ENCODE data around the gene BCL6. TPM values are rescaled to one million over a fixed set of nuclear protein-coding genes. Genes with fewer than 3 reads are reported as not detected.
"Not testable (repeated sequence)": the region's sequence is repeated elsewhere in the genome, so short reads cannot be mapped to it uniquely, and the experiment has no call there.

The BCL6 gene
- total and polyA plus RNA-seq, 2 donors (not counting 3 experiments of a cell fraction or from before 2014, with no cell fraction given), result 6.9 to 12.1 TPM

- Histone ChIP-seq H3K4me3 (replicated peaks in 1 of 3; ENCODE audit: insufficient read depth in 1 of 3, low read depth in 1 of 3, low read length in 3 of 3) (no peak overlapping the region), H3K27me3 (ENCODE audit: control insufficient read depth in 2 of 2, insufficient read depth in 2 of 2, low read length in 2 of 2) (peaks cover 0 to 3% of the 10 kb centered on the region in 2 experiments), H2AFZ (ENCODE audit: low read depth, low read length) (no peak overlapping the region), H3K36me3 (ENCODE audit: control insufficient read depth in 2 of 2, extremely low read depth in 1 of 2, insufficient read depth in 2 of 2, low read length in 2 of 2) (no peaks in the 10 kb centered on the region), H4K20me1 (replicated peaks; ENCODE audit: control insufficient read depth, extremely low read depth, insufficient read depth, low read length) (no peaks in the 10 kb centered on the region), H3K27ac (ENCODE audit: insufficient read depth, low read depth, low read length) (no peak overlapping the region), H3K4me1 (ENCODE audit: control insufficient read depth, extremely low read depth, insufficient read depth, low read length) (no peaks in the 10 kb centered on the region), H3K79me2 (ENCODE audit: control insufficient read depth, insufficient read depth, low read length) (no peaks in the 10 kb centered on the region), H3K9me1 (replicated peaks; ENCODE audit: control insufficient read depth, extremely low read depth, insufficient read depth, low read length) (no peaks in the 10 kb centered on the region), H3K4me2 (ENCODE audit: insufficient read depth, low read length) (no peak overlapping the region), H3K9me3 (replicated peaks; ENCODE audit: control insufficient read depth, insufficient read depth, low read length) (no peaks in the 10 kb centered on the region), H3K9ac (replicated peaks; ENCODE audit: extremely low read depth, insufficient read depth, low read length) (no peak overlapping the region)
- ChIA-PET CTCF (interaction anchor here (0.7 to 6.7 kb wide), 2 partner anchors 363 to 464 kb away, joined by 3 to 486 read pairs; no protein-coding TSS in a partner anchor), POLR2A (no interaction called here)
- FAIRE-seq (no peak), DNase-seq (ENCODE audit: low read depth, low spot score) (no peak)
- dilution Hi-C loops (cut with MboI; ENCODE audit: extremely low pct_ligation_motif_present, low sequenced_read_pairs), result loop anchor here (25.0 kb wide), 1 partner anchor 372 kb away; no protein-coding TSS in a partner anchor
- no TSS peak for BruUV-seq (replicated peaks)
- intact Hi-C loops (cut with micrococcal nuclease), result no loop called here
- TF ChIP-seq EZH2 (IDR thresholded peaks at IDR 0.05; ENCODE audit: borderline replicate concordance, low read depth, low read length, severe bottlenecking), result no peak
- TF ChIP-seq, protein P1, sequence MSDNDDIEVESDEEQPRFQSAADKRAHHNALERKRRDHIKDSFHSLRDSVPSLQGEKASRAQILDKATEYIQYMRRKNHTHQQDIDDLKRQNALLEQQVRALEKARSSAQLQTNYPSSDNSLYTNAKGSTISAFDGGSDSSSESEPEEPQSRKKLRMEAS (IDR thresholded peaks at IDR 0.05; ENCODE audit: insufficient read depth, insufficient read length), result no peak
- no peak for TF ChIP-seq GATA2 (IDR thresholded peaks at IDR 0.05; ENCODE audit: insufficient read depth, insufficient read length, low read depth, low read length)
- TF ChIP-seq POLR2AphosphoS5 (IDR thresholded peaks at IDR 0.05; ENCODE audit: insufficient read depth, low read depth, low read length), result no peak
- TF ChIP-seq, protein P2, sequence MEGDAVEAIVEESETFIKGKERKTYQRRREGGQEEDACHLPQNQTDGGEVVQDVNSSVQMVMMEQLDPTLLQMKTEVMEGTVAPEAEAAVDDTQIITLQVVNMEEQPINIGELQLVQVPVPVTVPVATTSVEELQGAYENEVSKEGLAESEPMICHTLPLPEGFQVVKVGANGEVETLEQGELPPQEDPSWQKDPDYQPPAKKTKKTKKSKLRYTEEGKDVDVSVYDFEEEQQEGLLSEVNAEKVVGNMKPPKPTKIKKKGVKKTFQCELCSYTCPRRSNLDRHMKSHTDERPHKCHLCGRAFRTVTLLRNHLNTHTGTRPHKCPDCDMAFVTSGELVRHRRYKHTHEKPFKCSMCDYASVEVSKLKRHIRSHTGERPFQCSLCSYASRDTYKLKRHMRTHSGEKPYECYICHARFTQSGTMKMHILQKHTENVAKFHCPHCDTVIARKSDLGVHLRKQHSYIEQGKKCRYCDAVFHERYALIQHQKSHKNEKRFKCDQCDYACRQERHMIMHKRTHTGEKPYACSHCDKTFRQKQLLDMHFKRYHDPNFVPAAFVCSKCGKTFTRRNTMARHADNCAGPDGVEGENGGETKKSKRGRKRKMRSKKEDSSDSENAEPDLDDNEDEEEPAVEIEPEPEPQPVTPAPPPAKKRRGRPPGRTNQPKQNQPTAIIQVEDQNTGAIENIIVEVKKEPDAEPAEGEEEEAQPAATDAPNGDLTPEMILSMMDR (IDR thresholded peaks at IDR 0.05; ENCODE audit: extremely low read depth in 1 of 2, insufficient read depth in 1 of 2, low read depth in 1 of 2, low read length in 2 of 2), result no peak
- no peak for TF ChIP-seq FOS (IDR thresholded peaks at IDR 0.05; ENCODE audit: borderline replicate concordance, insufficient read depth, low read length)
- no peak for TF ChIP-seq MYC (IDR thresholded peaks at IDR 0.05; ENCODE audit: low read depth, low read length)
- no peak for TF ChIP-seq JUN (IDR thresholded peaks at IDR 0.05; ENCODE audit: borderline replicate concordance, insufficient read depth, insufficient read length, low read depth)
- no peak for TF ChIP-seq POLR2A (IDR thresholded peaks at IDR 0.05; ENCODE audit: low read depth, low read length)
Observed at GRCh38 chr3:187684444-187684843, 60.8 kb downstream of the BCL6 start.

DNA sequence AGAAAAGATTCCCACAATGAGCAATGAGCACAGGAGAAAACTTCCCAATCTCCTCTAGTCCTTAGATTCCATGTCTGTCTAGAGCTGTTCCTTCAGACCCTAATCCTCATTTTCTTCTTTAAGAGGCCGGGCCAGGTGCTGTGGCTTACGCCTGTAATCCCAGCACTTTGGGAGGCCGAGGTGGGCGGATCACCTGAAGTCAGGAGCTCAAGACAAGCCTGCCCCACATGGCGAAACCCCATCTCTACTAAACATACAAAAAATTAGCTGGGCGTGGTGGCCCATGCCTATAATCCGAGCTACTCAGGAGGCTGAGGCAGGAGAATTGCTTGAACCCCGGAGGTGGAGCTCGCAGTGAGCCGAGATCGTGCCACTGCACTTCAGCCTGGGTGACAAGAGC is 63.5 kb downstream of the BCL6 start:
- H3K9ac ChIP-seq (replicated peaks; ENCODE audit: extremely low read depth, insufficient read depth, low read length); BruUV-seq (replicated peaks); H3K9me1 ChIP-seq (replicated peaks; ENCODE audit: control insufficient read depth, extremely low read depth, insufficient read depth, low read length); H3K79me2 ChIP-seq (ENCODE audit: control insufficient read depth, insufficient read depth, low read length); H3K27me3 ChIP-seq (ENCODE audit: control insufficient read depth in 2 of 2, insufficient read depth in 2 of 2, low read length in 2 of 2); H3K4me3 ChIP-seq (replicated peaks in 1 of 3; ENCODE audit: insufficient read depth in 1 of 3, low read depth in 1 of 3, low read length in 3 of 3); FAIRE-seq; H3K27ac ChIP-seq (ENCODE audit: insufficient read depth, low read depth, low read length); H3K9me3 ChIP-seq (replicated peaks; ENCODE audit: control insufficient read depth, insufficient read depth, low read length); intact Hi-C loops (cut with micrococcal nuclease); H2AFZ ChIP-seq (ENCODE audit: low read depth, low read length); H3K36me3 ChIP-seq (ENCODE audit: control insufficient read depth in 2 of 2, extremely low read depth in 1 of 2, insufficient read depth in 2 of 2, low read length in 2 of 2); DNase-seq (ENCODE audit: low read depth, low spot score); H3K4me1 ChIP-seq (ENCODE audit: control insufficient read depth, extremely low read depth, insufficient read depth, low read length); H4K20me1 ChIP-seq (replicated peaks; ENCODE audit: control insufficient read depth, extremely low read depth, insufficient read depth, low read length); H3K4me2 ChIP-seq (ENCODE audit: insufficient read depth, low read length): not testable (repeated sequence)
- dilution Hi-C loops (cut with MboI; ENCODE audit: extremely low pct_ligation_motif_present, low sequenced_read_pairs), result loop anchor here (25.0 kb wide), 1 partner anchor 369 kb away; no protein-coding TSS in a partner anchor
- POLR2A ChIA-PET, result interaction anchor here (1.1 kb wide), 1 partner anchor 12 kb away, joined by 3 read pairs; no protein-coding TSS in a partner anchor
- CTCF ChIA-PET, result interaction anchor here (0.6 to 8.1 kb wide), 7 partner anchors 17 to 461 kb away, joined by 3 to 486 read pairs (median 3); no protein-coding TSS in a partner anchor

Measured in endothelial cell of umbilical vein (primary cell).